MM.1S (cell line): ENCODE results near the gene CD93.

Experiments used
- DNase-seq: peaks from one replicate; pipeline ENCODE4 v3.0.0-alpha.2; 2015
- H2AFZ ChIP-seq: fragments of 300-600 bp; sonication (generic); 2 replicates; pipeline ENCODE4 v1.6.0; 2016; ENCODE audit warnings: antibody characterized with exemption, low read length
- H3F3A ChIP-seq: fragments of 300-600 bp; sonication (generic); 2 replicates; pipeline ENCODE4 v1.6.1; 2016; ENCODE audit warnings: mild to moderate bottlenecking, antibody characterized with exemption, low read length, moderate library complexity, mixed read lengths; ENCODE audit not compliant: insufficient read depth
- H3K27ac ChIP-seq: fragments of 300-600 bp; sonication (generic); 2 replicates; pipeline ENCODE4 v1.5.1; 2016; ENCODE audit warnings: mild to moderate bottlenecking, low read length
- H3K27me3 ChIP-seq: fragments of 300-600 bp; sonication (generic); replicated peaks from 2 replicates; pipeline ENCODE4 v1.6.0; 2016; ENCODE audit warnings: low read length; ENCODE audit not compliant: insufficient read depth
- H3K36me3 ChIP-seq: fragments of 300-600 bp; sonication (generic); replicated peaks from 2 replicates; pipeline ENCODE4 v1.6.1; 2016; ENCODE audit warnings: mild to moderate bottlenecking, low read length, mixed read lengths; ENCODE audit not compliant: insufficient read depth
- H3K4me1 ChIP-seq: fragments of 300-600 bp; sonication (generic); 2 replicates; pipeline ENCODE4 v1.6.1; 2016; ENCODE audit warnings: low read length, mixed read lengths
- H3K4me2 ChIP-seq: fragments of 300-600 bp; sonication (generic); 2 replicates; pipeline ENCODE4 v1.6.0; 2016; ENCODE audit warnings: low read depth, low read length
- H3K4me3 ChIP-seq: fragments of 300-600 bp; sonication (generic); 2 replicates; pipeline ENCODE4 v1.5.1; 2016; ENCODE audit warnings: low read length, mixed read lengths
- H3K79me2 ChIP-seq: fragments of 300-600 bp; sonication (generic); 2 replicates; pipeline ENCODE4 v1.6.1; 2016; ENCODE audit warnings: mixed run types, low read length, mixed read lengths
- H3K9ac ChIP-seq: fragments of 300-600 bp; sonication (generic); 2 replicates; pipeline ENCODE4 v1.6.1; 2016; ENCODE audit warnings: low read length, mixed read lengths
- H3K9me2 ChIP-seq: fragments of 300-600 bp; sonication (generic); replicated peaks from 2 replicates; pipeline ENCODE4 v1.6.1; 2016; ENCODE audit warnings: mild to moderate bottlenecking, low read length, mixed read lengths; ENCODE audit not compliant: insufficient read depth
- H3K9me3 ChIP-seq: fragments of 300-600 bp; sonication (generic); replicated peaks from 2 replicates; pipeline ENCODE4 v1.6.1; 2016; ENCODE audit warnings: mild to moderate bottlenecking, low read length, mixed read lengths; ENCODE audit not compliant: insufficient read depth
- H4K20me1 ChIP-seq: fragments of 300-600 bp; sonication (generic); 2 replicates; pipeline ENCODE4 v1.6.1; 2016; ENCODE audit warnings: mild to moderate bottlenecking, low read length, moderate library complexity, mixed read lengths; ENCODE audit not compliant: insufficient read depth
- EZH2 ChIP-seq: fragments of 300-600 bp; sonication (generic); optimal IDR thresholded peaks from 2 replicates; pipeline ENCODE3; 2017; ENCODE audit warnings: low read depth, mild to moderate bottlenecking, antibody characterized with exemption, low read length, mixed read lengths
- EZH2phosphoT487 ChIP-seq: fragments of 300-600 bp; sonication (generic); IDR thresholded peaks from 2 replicates; pipeline ENCODE4 v1.6.1; 2018; ENCODE audit warnings: antibody characterized with exemption, low read length
- TF ChIP-seq, protein P1 (sequence below): fragments of 300-600 bp; sonication (generic); IDR thresholded peaks from 2 replicates; pipeline ENCODE4 v1.5.1; 2016; ENCODE audit warnings: antibody characterized with exemption, low read length, mixed read lengths

CD93 gene

DNA sequence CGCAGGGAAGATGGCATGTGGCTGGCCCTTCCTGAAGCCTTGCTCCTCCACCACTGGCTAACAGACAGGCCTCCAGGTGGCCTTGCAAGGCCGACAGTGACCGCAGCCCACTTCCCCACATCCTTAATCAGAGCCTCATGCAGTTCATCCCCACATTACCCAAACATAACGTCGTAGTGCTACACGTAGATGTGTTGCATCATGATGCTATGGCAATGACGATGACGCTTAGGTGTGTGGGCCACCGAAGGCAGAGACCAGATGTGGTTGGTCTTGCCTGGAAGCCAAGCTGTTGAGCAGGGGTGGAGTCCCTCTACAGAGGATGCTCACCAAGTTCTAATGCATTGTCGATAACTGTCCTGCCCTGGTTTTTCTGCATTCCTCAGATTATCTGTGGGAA lies 5.6 kb downstream of the CD93 start:
- no peak overlapping the region for H3K4me3 ChIP-seq
- TF ChIP-seq, protein P1, sequence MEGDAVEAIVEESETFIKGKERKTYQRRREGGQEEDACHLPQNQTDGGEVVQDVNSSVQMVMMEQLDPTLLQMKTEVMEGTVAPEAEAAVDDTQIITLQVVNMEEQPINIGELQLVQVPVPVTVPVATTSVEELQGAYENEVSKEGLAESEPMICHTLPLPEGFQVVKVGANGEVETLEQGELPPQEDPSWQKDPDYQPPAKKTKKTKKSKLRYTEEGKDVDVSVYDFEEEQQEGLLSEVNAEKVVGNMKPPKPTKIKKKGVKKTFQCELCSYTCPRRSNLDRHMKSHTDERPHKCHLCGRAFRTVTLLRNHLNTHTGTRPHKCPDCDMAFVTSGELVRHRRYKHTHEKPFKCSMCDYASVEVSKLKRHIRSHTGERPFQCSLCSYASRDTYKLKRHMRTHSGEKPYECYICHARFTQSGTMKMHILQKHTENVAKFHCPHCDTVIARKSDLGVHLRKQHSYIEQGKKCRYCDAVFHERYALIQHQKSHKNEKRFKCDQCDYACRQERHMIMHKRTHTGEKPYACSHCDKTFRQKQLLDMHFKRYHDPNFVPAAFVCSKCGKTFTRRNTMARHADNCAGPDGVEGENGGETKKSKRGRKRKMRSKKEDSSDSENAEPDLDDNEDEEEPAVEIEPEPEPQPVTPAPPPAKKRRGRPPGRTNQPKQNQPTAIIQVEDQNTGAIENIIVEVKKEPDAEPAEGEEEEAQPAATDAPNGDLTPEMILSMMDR: no peak
- TF ChIP-seq EZH2 (no peak), EZH2phosphoT487 (no peak)
- H3F3A ChIP-seq: no peaks in the 10 kb centered on the region
- no peaks in the 10 kb centered on the region for H3K27me3 ChIP-seq
- DNase-seq: no peak
- H3K4me1 ChIP-seq: no peaks in the 10 kb centered on the region
- H4K20me1 ChIP-seq: no peaks in the 10 kb centered on the region
- H3K9me3 ChIP-seq: no peaks in the 10 kb centered on the region
- no peak overlapping the region for H3K27ac ChIP-seq
- no peaks in the 10 kb centered on the region for H3K36me3 ChIP-seq
- H3K79me2 ChIP-seq: no peaks in the 10 kb centered on the region
- no peak overlapping the region for H3K9ac ChIP-seq
- H3K4me2 ChIP-seq: no peak overlapping the region
- H3K9me2 ChIP-seq: no peaks in the 10 kb centered on the region
- H2AFZ ChIP-seq: no peak overlapping the region

GRCh38 chr20:23079926-23080325 lies 6.2 kb downstream of the CD93 start:
- H2AFZ ChIP-seq: no peak overlapping the region
- H3K79me2 ChIP-seq: no peaks in the 10 kb centered on the region
- no peaks in the 10 kb centered on the region for H4K20me1 ChIP-seq
- TF ChIP-seq, protein P1: no peak
- no peak for TF ChIP-seq EZH2phosphoT487
- no peak for TF ChIP-seq EZH2
- H3K4me1 ChIP-seq: no peaks in the 10 kb centered on the region
- H3K9me3 ChIP-seq: no peaks in the 10 kb centered on the region
- H3F3A ChIP-seq: no peaks in the 10 kb centered on the region
- H3K27me3 ChIP-seq: no peaks in the 10 kb centered on the region
- no peak overlapping the region for H3K4me3 ChIP-seq
- H3K4me2 ChIP-seq: no peak overlapping the region
- no peak overlapping the region for H3K9ac ChIP-seq
- no peaks in the 10 kb centered on the region for H3K36me3 ChIP-seq
- no peaks in the 10 kb centered on the region for H3K9me2 ChIP-seq
- H3K27ac ChIP-seq: no peak overlapping the region
- no peak for DNase-seq

DNA sequence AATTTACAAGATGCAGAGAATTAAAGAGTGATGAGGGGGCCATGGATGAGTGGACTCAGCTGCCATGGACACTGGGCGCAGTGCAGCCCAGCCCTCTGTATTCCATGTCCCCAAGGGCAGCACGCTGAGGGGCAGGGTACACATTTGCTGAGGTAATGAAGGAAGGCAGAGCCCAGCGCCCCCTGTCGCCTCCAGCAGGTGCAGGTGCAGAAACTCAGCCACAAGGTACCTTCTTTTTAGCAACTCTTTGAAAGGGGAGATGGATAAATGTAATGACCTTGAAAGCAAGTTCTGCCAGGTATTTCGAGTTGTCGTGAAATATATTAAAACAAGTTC lies 7.1 kb downstream of the CD93 start:
- H3K9ac ChIP-seq: no peak overlapping the region
- DNase-seq: no peak
- no peaks in the 10 kb centered on the region for H3F3A ChIP-seq
- TF ChIP-seq EZH2phosphoT487 (no peak), EZH2 (no peak)
- TF ChIP-seq, protein P1: no peak; the same call in 1 of the 2 replicates
- H3K79me2 ChIP-seq: no peaks in the 10 kb centered on the region
- H3K4me1 ChIP-seq: no peaks in the 10 kb centered on the region
- no peaks in the 10 kb centered on the region for H3K9me3 ChIP-seq
- no peak overlapping the region for H2AFZ ChIP-seq
- no peak overlapping the region for H3K4me2 ChIP-seq
- H3K27me3 ChIP-seq: no peaks in the 10 kb centered on the region
- H4K20me1 ChIP-seq: no peaks in the 10 kb centered on the region
- no peak overlapping the region for H3K4me3 ChIP-seq
- no peaks in the 10 kb centered on the region for H3K9me2 ChIP-seq
- H3K36me3 ChIP-seq: no peaks in the 10 kb centered on the region
- no peak overlapping the region for H3K27ac ChIP-seq
